K562 (cell line): Measurements from ENCODE around the gene ZNF366. TPM values are rescaled to one million over a fixed set of nuclear protein-coding genes. Genes with fewer than 3 reads are reported as not detected.

Source experiments
- ATAC-seq: fragments of 200-7000 bp; cut with Tn5 transposase; 3 replicates; pipeline ENCODE4 v1.9.1; 2020; ENCODE audit warnings: moderate library complexity
- BruUV-seq: library from RNA; stranded (reverse); fragments of 400-500 nt; replicated peaks from 2 replicates; lab custom pipeline; 2021; lab: Mats Ljungman, UMichigan
- CTCF ChIA-PET: fragments of 300-600 bp; formaldehyde crosslinking; extraction: SDS; loops from one replicate; lab custom pipeline; 2021; ENCODE audit warnings: low intra/inter-chr PET ratio; lab: Yijun Ruan, JAX
- POLR2A ChIA-PET: fragments of 300-600, 350-650 bp; sonication (Branson Sonifier 250); formaldehyde crosslinking; extraction: SDS; loops from one replicate; lab custom pipeline; 2021; ENCODE audit warnings: antibody characterized with exemption, inconsistent platforms; lab: Yijun Ruan, JAX
- DNase-seq, 4 experiments: peaks; one replicate each; pipeline versions ENCODE4 v3.0.0 to v3.0.0-alpha.2; 2011 to 2018; ENCODE audit warnings: low spot score in 3 of 4, mixed read lengths in 3 of 4; ENCODE audit errors: extremely low read depth in 1 of 4
- FAIRE-seq: peaks from 2 replicates; lab custom pipeline; 2011; peaks lifted over from hg19 to GRCh38; lab: Jason Lieb, UNC
- H2AFZ ChIP-seq: 2 replicates; pipeline ENCODE4 v1.6.0; 2011; ENCODE audit warnings: low read depth, low read length, control low read depth, inconsistent platforms
- H3K27ac ChIP-seq: fragments of 200-600 bp; 3 replicates; pipeline ENCODE4 v1.8.0; 2011; ENCODE audit warnings: low read depth, mild to moderate bottlenecking, control low read depth, inconsistent platforms, low read length, moderate library complexity, mixed read lengths; ENCODE audit errors: extremely low read depth
- H3K27me3 ChIP-seq, 2 experiments: fragments of 300-600 bp in 1 of 2; 2 replicates in 1 of 2; 3 replicates in 1 of 2; pipeline versions ENCODE4 v1.6.0 to v1.8.0; 2011; ENCODE audit warnings: inconsistent platforms in 2 of 2, low read length in 2 of 2, mild to moderate bottlenecking in 1 of 2, mixed read lengths in 1 of 2, moderate library complexity in 1 of 2; ENCODE audit not compliant: control insufficient read depth in 2 of 2, insufficient read depth in 2 of 2
- H3K36me3 ChIP-seq: fragments of 300-600 bp; 3 replicates; pipeline ENCODE4 v1.8.0; 2011; ENCODE audit warnings: mild to moderate bottlenecking, low read length, inconsistent platforms; ENCODE audit not compliant: control insufficient read depth, insufficient read depth
- H3K4me1 ChIP-seq, 2 experiments: fragments of 200-600 bp in 1 of 2; replicated peaks in 1 of 2; 2 replicates in 1 of 2; 3 replicates in 1 of 2; pipeline versions ENCODE4 v1.5.1 to v1.8.0; 2011; ENCODE audit warnings: inconsistent platforms in 2 of 2, low read length in 2 of 2, mild to moderate bottlenecking in 1 of 2, mixed read lengths in 1 of 2, moderate library complexity in 1 of 2; ENCODE audit not compliant: control insufficient read depth in 2 of 2, insufficient read depth in 2 of 2
- H3K4me2 ChIP-seq: 2 replicates; pipeline ENCODE4 v1.6.1; 2011; ENCODE audit warnings: low read length, control low read depth, inconsistent platforms, mixed read lengths; ENCODE audit not compliant: insufficient read depth
- H3K4me3 ChIP-seq: fragments of 200-600 bp; sonication (generic), shearing (Covaris generic); 2 replicates; pipeline ENCODE4 v1.5.1; 2016; ENCODE audit warnings: control low read depth, inconsistent platforms
- H3K79me2 ChIP-seq: fragments of 200-600 bp; 3 replicates; pipeline ENCODE4 v1.8.0; 2011; ENCODE audit warnings: low read length, inconsistent platforms; ENCODE audit not compliant: control insufficient read depth, insufficient read depth
- H3K9ac ChIP-seq, 2 experiments: 2 replicates each; pipeline versions ENCODE4 v1.6.0 to v1.6.1; 2011; ENCODE audit warnings: low read depth in 2 of 2, low read length in 2 of 2, control low read depth in 1 of 2, inconsistent platforms in 1 of 2, mild to moderate bottlenecking in 1 of 2, mixed read lengths in 1 of 2; ENCODE audit not compliant: insufficient read depth in 1 of 2
- H3K9me1 ChIP-seq: one replicate; pipeline ENCODE4 v1.6.0; 2011; ENCODE audit warnings: inconsistent platforms, mild to moderate bottlenecking, low read length, moderate library complexity; ENCODE audit not compliant: control insufficient read depth, insufficient read depth
- H3K9me3 ChIP-seq: replicated peaks from 2 replicates; pipeline ENCODE4 v1.5.1; 2011; ENCODE audit warnings: low read depth, low read length, inconsistent platforms; ENCODE audit not compliant: control insufficient read depth, insufficient read depth
- H4K20me1 ChIP-seq: replicated peaks from 2 replicates; pipeline ENCODE4 v1.6.1; 2011; ENCODE audit warnings: low read length, inconsistent platforms, mixed read lengths; ENCODE audit not compliant: control insufficient read depth, insufficient read depth
- BHLHE40 ChIP-seq: IDR thresholded peaks from 2 replicates; pipeline ENCODE4 v1.6.1; 2011; ENCODE audit warnings: low read length, improper control_type of control experiment
- FOSL1 ChIP-seq: fragments of 200-800 bp; sonication (Bioruptor generic); conservative IDR thresholded peaks from 2 replicates; pipeline ENCODE4 v1.6.1; 2016; ENCODE audit warnings: missing genetic modification characterization, missing compliant biosample characterization
- HEY1 ChIP-seq: fragments of 250-450 bp; sonication (Bioruptor Pico); IDR thresholded peaks from 2 replicates; pipeline ENCODE4 v1.5.0; 2020; ENCODE audit warnings: mild to moderate bottlenecking, moderate library complexity, borderline replicate concordance
- MTF1 ChIP-seq: fragments of 250-450 bp; sonication (Bioruptor Pico); IDR thresholded peaks from 2 replicates; pipeline ENCODE4 v1.9.0; 2021; ENCODE audit warnings: moderate library complexity, mild to moderate bottlenecking, inconsistent platforms, borderline replicate concordance
- RAD21 ChIP-seq, 2 experiments: fragments of 250-450 bp in 1 of 2; fragments of 450-650 bp in 1 of 2; sonication (Bioruptor Pico) in 1 of 2; formaldehyde crosslinking in 1 of 2; IDR thresholded peaks in 1 of 2; conservative IDR thresholded peaks in 1 of 2; 2 replicates each; pipeline versions ENCODE4 v1.4.0 to v1.8.0; 2020 to 2022; ENCODE audit warnings: mild to moderate bottlenecking in 2 of 2, moderate library complexity in 1 of 2
- RBFOX2 ChIP-seq: fragments of 200-400 bp; formaldehyde crosslinking; IDR thresholded peaks from 2 replicates; pipeline ENCODE4 v1.6.1; 2017; ENCODE audit warnings: low read depth, mild to moderate bottlenecking, low read length, moderate library complexity
- STAT5A ChIP-seq: IDR thresholded peaks from 2 replicates; pipeline ENCODE4 v1.6.1; 2012; ENCODE audit warnings: low read length, inconsistent platforms, borderline replicate concordance
- TCF7 ChIP-seq: sonication (generic); IDR thresholded peaks from 2 replicates; pipeline ENCODE4 v1.6.1; 2016; ENCODE audit warnings: antibody characterized with exemption, borderline replicate concordance
- THAP7 ChIP-seq: fragments of 250-450 bp; sonication (Bioruptor Pico); IDR thresholded peaks from 2 replicates; pipeline ENCODE4 v1.5.0; 2021
- WGBS: fragments of 100-300 bp; shearing (Covaris generic); methylation state at CpG from one replicate; pipeline ENCODE4 v1.1.6; 2016; ENCODE audit warnings: low coverage, mixed read lengths; ENCODE audit not compliant: insufficient coverage; ENCODE audit errors: missing lambda C conversion rate; 5-methylcytosine and 5-hydroxymethylcytosine counted together
- in situ Hi-C: fragments of 300-500 bp; cut with MboI; formaldehyde crosslinking; loops from 4 replicates; pipeline ENCODE4 v1.15.0; 2018; ENCODE audit warnings: inconsistent platforms, mixed read lengths
- intact Hi-C: fragments of 100-400 bp; cut with micrococcal nuclease; formaldehyde crosslinking; loops from 2 replicates; pipeline ENCODE4 v1.14.2; 2022
- polyA plus RNA-seq, 8 experiments: library from polyadenylated mRNA; depleted of rRNA in 4 of 8; stranded (reverse) in 5 of 8; unstranded in 3 of 8; fragments of >200 nt; fragmentation: Nextera tagmentation in 2 of 8; fragmentation: Illumina TruSeq in 1 of 8; extraction: Ambion mirVana in 2 of 8; extraction: Trizol in 1 of 8; gene quantifications; 2 replicates each; pipeline versions ENCODE4 v1.2.1 to v1.2.3, GENCODE V29; 2011 to 2014; ENCODE audit warnings: inconsistent platforms in 1 of 8, missing spikeins in 1 of 8
- total RNA-seq, 7 experiments: library from RNA; depleted of rRNA in 6 of 7; stranded (reverse); fragments of >200 nt in 6 of 7; fragmentation: Illumina TruSeq in 2 of 7; extraction: Trizol in 2 of 7; gene quantifications; 2 replicates each; pipeline versions ENCODE4 v1.2.1 to v1.2.3, GENCODE V29; 2011 to 2021; ENCODE audit warnings: low replicate concordance in 1 of 7

ZNF366 gene
- total and polyA plus RNA-seq, 9 of the 15 experiments (the other 6 are each of a cell fraction or from before 2014, with no cell fraction given), result not detected

- ATAC-seq, result no peak
- no peak overlapping the region for H3K9ac ChIP-seq
- H2AFZ ChIP-seq, result peak overlapping the region; percentile 46; the same call in 1 of the 2 replicates
- CTCF ChIA-PET, result no interaction called here
- TF ChIP-seq FOSL1 (tag), result no peak
- TF ChIP-seq STAT5A, result no peak
- TF ChIP-seq MTF1 (CRISPR knock-in tag), result no peak
- no peak for TF ChIP-seq BHLHE40
- no peak for TF ChIP-seq THAP7 (CRISPR knock-in tag)
- TF ChIP-seq HEY1 (CRISPR knock-in tag), result no peak
- no peak for TF ChIP-seq TCF7
- no peak for TF ChIP-seq RAD21 (CRISPR knock-in tag; conservative IDR thresholded peaks at IDR 0.05 in 1 of 2, IDR thresholded peaks at IDR 0.05 in 1 of 2)
- TF ChIP-seq RBFOX2, result no peak
- no peak overlapping the region for H3K4me3 ChIP-seq
- WGBS, result 47% methylated on average over 9 of the region's 12 CpGs
- no peaks in the 10 kb centered on the region for H3K9me1 ChIP-seq
- no peaks in the 10 kb centered on the region for H3K79me2 ChIP-seq
- intact Hi-C loops (no loop called here), in situ Hi-C loops (no loop called here)
- H4K20me1 ChIP-seq, result no peaks in the 10 kb centered on the region
- BruUV-seq, result no TSS peak
- peaks cover 4 to 8% of the 10 kb centered on the region in 2 experiments; a peak in 4 of 5 replicates for H3K4me1 ChIP-seq
- no peaks in the 10 kb centered on the region for H3K27me3 ChIP-seq
- H3K27ac ChIP-seq, result no peak overlapping the region
- H3K36me3 ChIP-seq, result no peaks in the 10 kb centered on the region
- no peaks in the 10 kb centered on the region for H3K9me3 ChIP-seq
- H3K4me2 ChIP-seq, result no peak overlapping the region
- no peak for DNase-seq
- FAIRE-seq, result no peak
- POLR2A ChIA-PET, result no interaction called here
Observed at GRCh38 chr5:72499730-72500129, 7.5 kb downstream of the ZNF366 start.
